Measurements from ENCODE around the gene MED12L. TPM values are rescaled to one million over a fixed set of nuclear protein-coding genes. Genes with fewer than 3 reads are reported as not detected.

MED12L gene
- polyA plus RNA-seq, 1 of the 3 experiments (the other 2 are of a cell fraction): 0.03 TPM

- Histone ChIP-seq H3K4me1 (ENCODE audit: control insufficient read depth in 1 of 2, insufficient read depth in 2 of 2, low read depth in 1 of 2, low read length in 1 of 2) (peaks cover 0 to 8% of the 10 kb centered on the region in 2 experiments; a peak in 2 of 4 replicates), H3K27ac (ENCODE audit: low read depth in 2 of 2, low read length in 1 of 2) (no peak overlapping the region), H3K9me2 (no peaks in the 10 kb centered on the region), H3F3A (replicated peaks; ENCODE audit: insufficient read depth) (no peaks in the 10 kb centered on the region), H2AFZ (ENCODE audit: low read depth) (no peak overlapping the region), H3K4me3 (ENCODE audit: low read depth in 2 of 2, low read length in 1 of 2) (no peak overlapping the region), H3K27me3 (ENCODE audit: insufficient read depth) (no peaks in the 10 kb centered on the region), H3K36me3 (replicated peaks in 1 of 2; ENCODE audit: control insufficient read depth in 1 of 2, insufficient read depth in 2 of 2, low read length in 1 of 2) (no peaks in the 10 kb centered on the region), H3K79me2 (ENCODE audit: insufficient read depth) (no peaks in the 10 kb centered on the region), H3K9me3 (no peaks in the 10 kb centered on the region; the same call in 1 of the 2 replicates), H3K9ac (no peak overlapping the region), H4K20me1 (ENCODE audit: insufficient read depth) (peaks cover 3% of the 10 kb centered on the region; the same call in 1 of the 2 replicates), H3K4me2 (no peak overlapping the region)
- no peak for TF ChIP-seq NRF1 (IDR thresholded peaks at IDR 0.05; ENCODE audit: low read depth, low read length)
- no peak for TF ChIP-seq MXI1 (IDR thresholded peaks at IDR 0.05; ENCODE audit: low read depth, low read length)
- no peak for TF ChIP-seq EP300 (IDR thresholded peaks at IDR 0.05; ENCODE audit: borderline replicate concordance in 1 of 2, low read depth in 1 of 2, low read length in 1 of 2)
- ChIA-PET POLR2A (no interaction called here), CTCF (interaction anchor here (9.0 kb wide), 1 partner anchor 10 kb away, joined by 57 read pairs; no protein-coding TSS in a partner anchor)
- WGBS (ENCODE audit: low lambda C conversion rate): 17% methylated on average over 1 of the region's 1 CpG
- DNase-seq: no peak
Observed at GRCh38 chr3:151478335-151478697, 392.9 kb downstream of the MED12L start.

DNA sequence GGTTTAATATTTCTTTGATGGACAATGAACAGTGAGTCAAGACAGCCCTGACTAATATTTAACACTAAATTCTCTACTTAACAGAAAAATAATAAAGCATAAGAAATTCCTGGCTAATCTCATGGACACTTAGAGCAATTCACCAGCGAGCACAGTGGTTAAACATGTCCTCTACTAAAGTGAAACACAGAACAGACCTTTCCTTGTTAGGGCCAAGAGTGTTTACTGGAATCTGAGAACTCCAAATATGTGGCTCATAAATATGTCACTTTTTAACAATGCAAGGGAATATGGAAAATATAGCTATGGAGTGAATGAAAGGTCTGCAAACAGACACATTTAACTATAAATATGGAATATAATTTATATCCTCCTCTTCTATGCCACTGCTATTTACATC lies 394.0 kb downstream of the MED12L start:
- Histone ChIP-seq H3K9me3 (no peaks in the 10 kb centered on the region; the same call in 1 of the 2 replicates), H3K79me2 (ENCODE audit: insufficient read depth) (no peaks in the 10 kb centered on the region), H3K4me3 (ENCODE audit: low read depth in 2 of 2, low read length in 1 of 2) (no peak overlapping the region), H3K9ac (no peak overlapping the region), H3F3A (replicated peaks; ENCODE audit: insufficient read depth) (no peaks in the 10 kb centered on the region), H3K36me3 (replicated peaks in 1 of 2; ENCODE audit: control insufficient read depth in 1 of 2, insufficient read depth in 2 of 2, low read length in 1 of 2) (no peaks in the 10 kb centered on the region), H2AFZ (ENCODE audit: low read depth) (no peak overlapping the region), H4K20me1 (ENCODE audit: insufficient read depth) (peaks cover 3% of the 10 kb centered on the region; the same call in 1 of the 2 replicates), H3K4me2 (no peak overlapping the region), H3K4me1 (ENCODE audit: control insufficient read depth in 1 of 2, insufficient read depth in 2 of 2, low read depth in 1 of 2, low read length in 1 of 2) (peaks cover 0 to 8% of the 10 kb centered on the region in 2 experiments; a peak in 2 of 4 replicates), H3K27me3 (ENCODE audit: insufficient read depth) (no peaks in the 10 kb centered on the region), H3K9me2 (no peaks in the 10 kb centered on the region), H3K27ac (ENCODE audit: low read depth in 2 of 2, low read length in 1 of 2) (no peak overlapping the region)
- 0% methylated on average over 1 of the region's 1 CpG for WGBS (ENCODE audit: low lambda C conversion rate)
- no peak for DNase-seq
- TF ChIP-seq FOXM1 (IDR thresholded peaks at IDR 0.05; ENCODE audit: low read depth) (no peak), NRF1 (IDR thresholded peaks at IDR 0.05; ENCODE audit: low read depth, low read length) (no peak), FOXJ3 (CRISPR knock-in tag; IDR thresholded peaks at IDR 0.05) (no peak), TEAD4 (IDR thresholded peaks at IDR 0.05; ENCODE audit: borderline replicate concordance, insufficient read depth) (no peak), RAD21 (IDR thresholded peaks at IDR 0.05; ENCODE audit: low read length) (no peak), SIN3A (IDR thresholded peaks at IDR 0.05; ENCODE audit: borderline replicate concordance, low read depth, low read length) (no peak), EZH2phosphoT487 (IDR thresholded peaks at IDR 0.05; ENCODE audit: borderline replicate concordance, low read depth) (no peak), POLR2AphosphoS5 (IDR thresholded peaks at IDR 0.05; ENCODE audit: low read depth, low read length) (no peak), EP300 (IDR thresholded peaks at IDR 0.05; ENCODE audit: borderline replicate concordance in 1 of 2, low read depth in 1 of 2, low read length in 1 of 2) (no peak), USF2 (IDR thresholded peaks at IDR 0.05; ENCODE audit: borderline replicate concordance, low read depth, low read length) (no peak), RXRA (IDR thresholded peaks at IDR 0.05; ENCODE audit: borderline replicate concordance, low read depth) (no peak), ELF1 (IDR thresholded peaks at IDR 0.05) (no peak), RFX5 (IDR thresholded peaks at IDR 0.05; ENCODE audit: low read length) (no peak), JUND (IDR thresholded peaks at IDR 0.05) (no peak), YY1 (IDR thresholded peaks at IDR 0.05; ENCODE audit: low read depth) (no peak)
- TF ChIP-seq, protein P1, sequence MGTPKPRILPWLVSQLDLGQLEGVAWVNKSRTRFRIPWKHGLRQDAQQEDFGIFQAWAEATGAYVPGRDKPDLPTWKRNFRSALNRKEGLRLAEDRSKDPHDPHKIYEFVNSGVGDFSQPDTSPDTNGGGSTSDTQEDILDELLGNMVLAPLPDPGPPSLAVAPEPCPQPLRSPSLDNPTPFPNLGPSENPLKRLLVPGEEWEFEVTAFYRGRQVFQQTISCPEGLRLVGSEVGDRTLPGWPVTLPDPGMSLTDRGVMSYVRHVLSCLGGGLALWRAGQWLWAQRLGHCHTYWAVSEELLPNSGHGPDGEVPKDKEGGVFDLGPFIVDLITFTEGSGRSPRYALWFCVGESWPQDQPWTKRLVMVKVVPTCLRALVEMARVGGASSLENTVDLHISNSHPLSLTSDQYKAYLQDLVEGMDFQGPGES (IDR thresholded peaks at IDR 0.05; ENCODE audit: low read depth, low read length): no peak
- TF ChIP-seq, protein P2, sequence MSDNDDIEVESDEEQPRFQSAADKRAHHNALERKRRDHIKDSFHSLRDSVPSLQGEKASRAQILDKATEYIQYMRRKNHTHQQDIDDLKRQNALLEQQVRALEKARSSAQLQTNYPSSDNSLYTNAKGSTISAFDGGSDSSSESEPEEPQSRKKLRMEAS (IDR thresholded peaks at IDR 0.05; ENCODE audit: low read depth): no peak
- TF ChIP-seq, protein P3, sequence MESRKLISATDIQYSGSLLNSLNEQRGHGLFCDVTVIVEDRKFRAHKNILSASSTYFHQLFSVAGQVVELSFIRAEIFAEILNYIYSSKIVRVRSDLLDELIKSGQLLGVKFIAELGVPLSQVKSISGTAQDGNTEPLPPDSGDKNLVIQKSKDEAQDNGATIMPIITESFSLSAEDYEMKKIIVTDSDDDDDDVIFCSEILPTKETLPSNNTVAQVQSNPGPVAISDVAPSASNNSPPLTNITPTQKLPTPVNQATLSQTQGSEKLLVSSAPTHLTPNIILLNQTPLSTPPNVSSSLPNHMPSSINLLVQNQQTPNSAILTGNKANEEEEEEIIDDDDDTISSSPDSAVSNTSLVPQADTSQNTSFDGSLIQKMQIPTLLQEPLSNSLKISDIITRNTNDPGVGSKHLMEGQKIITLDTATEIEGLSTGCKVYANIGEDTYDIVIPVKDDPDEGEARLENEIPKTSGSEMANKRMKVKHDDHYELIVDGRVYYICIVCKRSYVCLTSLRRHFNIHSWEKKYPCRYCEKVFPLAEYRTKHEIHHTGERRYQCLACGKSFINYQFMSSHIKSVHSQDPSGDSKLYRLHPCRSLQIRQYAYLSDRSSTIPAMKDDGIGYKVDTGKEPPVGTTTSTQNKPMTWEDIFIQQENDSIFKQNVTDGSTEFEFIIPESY (IDR thresholded peaks at IDR 0.05; ENCODE audit: borderline replicate concordance, low read depth): no peak
- ChIA-PET CTCF (interaction anchor here (9.0 kb wide), 1 partner anchor 11 kb away, joined by 57 read pairs; no protein-coding TSS in a partner anchor), POLR2A (no interaction called here)

Data from SK-N-SH (cell line).